Right lobe of liver (tissue), 4 donors: ENCODE measurements around the gene DIP2A.

ENCODE experiments used
- POLR2A ChIP-seq: fragments of 450-650 bp; IDR thresholded peaks from one replicate; pipeline ENCODE4 v1.6.1; 2017; ENCODE audit warnings: antibody characterized with exemption, mild to moderate bottlenecking
- TF ChIP-seq, protein P1 (sequence below), 4 donors: fragments of 200-600 bp in 3 of 4; fragments of 450-650 bp in 1 of 4; IDR thresholded peaks; one replicate each; pipeline versions ENCODE4 v1.5.1 to v1.8.0; 2016 to 2022; ENCODE audit warnings: antibody characterized with exemption in 4 of 4, mild to moderate bottlenecking in 2 of 4
- donor health status: DM: no; HTN: no; CAD: no.
- donor health status: DM: no; HTN: no; CAD: no.
- donor health status: DM: no; HTN: yes; CAD: no.

DNA sequence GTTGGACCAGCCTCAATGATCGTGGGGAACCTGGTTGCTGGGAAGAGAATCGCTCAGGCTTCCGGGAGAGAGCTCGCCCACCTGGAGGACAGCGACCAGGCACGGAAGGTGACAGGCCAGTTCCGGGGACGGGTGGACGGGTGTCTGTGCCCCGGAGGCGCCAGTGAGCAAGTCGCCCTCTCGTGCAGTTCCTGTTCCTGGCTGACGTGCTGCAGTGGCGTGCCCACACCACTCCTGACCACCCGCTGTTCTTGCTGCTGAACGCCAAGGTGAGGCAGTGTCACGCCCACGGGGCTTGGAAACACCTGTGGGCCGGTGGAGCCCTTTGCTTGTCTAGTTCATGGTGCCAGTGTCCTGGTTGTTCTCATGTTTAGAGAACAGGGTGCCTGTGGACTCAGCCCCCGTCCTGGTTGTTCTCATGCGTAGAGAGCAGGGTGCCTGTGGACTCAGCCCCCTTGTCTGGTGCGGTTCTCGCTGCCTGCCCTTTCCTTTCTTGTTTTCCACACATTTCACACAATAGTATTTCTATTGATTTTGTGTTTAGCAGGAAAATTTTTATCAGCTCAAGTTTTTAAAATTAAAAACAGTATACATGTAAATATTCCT lies 93.0 kb downstream of the DIP2A start:
- TF ChIP-seq POLR2A, result no peak
- TF ChIP-seq, protein P1, sequence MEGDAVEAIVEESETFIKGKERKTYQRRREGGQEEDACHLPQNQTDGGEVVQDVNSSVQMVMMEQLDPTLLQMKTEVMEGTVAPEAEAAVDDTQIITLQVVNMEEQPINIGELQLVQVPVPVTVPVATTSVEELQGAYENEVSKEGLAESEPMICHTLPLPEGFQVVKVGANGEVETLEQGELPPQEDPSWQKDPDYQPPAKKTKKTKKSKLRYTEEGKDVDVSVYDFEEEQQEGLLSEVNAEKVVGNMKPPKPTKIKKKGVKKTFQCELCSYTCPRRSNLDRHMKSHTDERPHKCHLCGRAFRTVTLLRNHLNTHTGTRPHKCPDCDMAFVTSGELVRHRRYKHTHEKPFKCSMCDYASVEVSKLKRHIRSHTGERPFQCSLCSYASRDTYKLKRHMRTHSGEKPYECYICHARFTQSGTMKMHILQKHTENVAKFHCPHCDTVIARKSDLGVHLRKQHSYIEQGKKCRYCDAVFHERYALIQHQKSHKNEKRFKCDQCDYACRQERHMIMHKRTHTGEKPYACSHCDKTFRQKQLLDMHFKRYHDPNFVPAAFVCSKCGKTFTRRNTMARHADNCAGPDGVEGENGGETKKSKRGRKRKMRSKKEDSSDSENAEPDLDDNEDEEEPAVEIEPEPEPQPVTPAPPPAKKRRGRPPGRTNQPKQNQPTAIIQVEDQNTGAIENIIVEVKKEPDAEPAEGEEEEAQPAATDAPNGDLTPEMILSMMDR (IDR thresholded peaks at IDR 0.05), result no peak
